Panc1 (cell line): Measurements from ENCODE around the gene TMEM203. TPM values are rescaled to one million over a fixed set of nuclear protein-coding genes. Genes with fewer than 3 reads are reported as not detected.

Experiments used
- ATAC-seq: fragments of 200-7000 bp; cut with Tn5 transposase; 2 replicates; pipeline ENCODE4 v1.9.1; 2020; ENCODE audit warnings: mild to moderate bottlenecking, moderate library complexity
- BruUV-seq: library from RNA; stranded (reverse); fragments of 400-500 nt; replicated peaks from 2 replicates; lab custom pipeline; 2021; lab: Mats Ljungman, UMichigan
- CTCF ChIA-PET: fragments of 300-600 bp; sonication (Branson Sonifier 250); formaldehyde crosslinking; loops from one replicate; lab custom pipeline; 2022; ENCODE audit warnings: antibody characterized with exemption; lab: Charles Lee
- POLR2A ChIA-PET: fragments of 300-600 bp; sonication (Branson Sonifier 250); formaldehyde crosslinking; loops from one replicate; lab custom pipeline; 2022; ENCODE audit warnings: antibody characterized with exemption; lab: Charles Lee
- DNase-seq: peaks from one replicate; pipeline ENCODE4 v3.0.0-alpha.2; 2010; ENCODE audit warnings: low read depth, low spot score
- H3K27ac ChIP-seq: 2 replicates; pipeline ENCODE4 v1.5.1; 2011; ENCODE audit warnings: mild to moderate bottlenecking, low read length, inconsistent platforms
- H3K27me3 ChIP-seq: fragments of 200-500 bp; sonication (Bioruptor generic); 2 replicates; pipeline ENCODE4 v1.6.0; 2014; ENCODE audit warnings: low read length, inconsistent platforms; ENCODE audit not compliant: control insufficient read depth, insufficient read depth
- H3K36me3 ChIP-seq: fragments of 200-500 bp; sonication (Bioruptor generic); 2 replicates; pipeline ENCODE4 v1.5.1; 2014; ENCODE audit warnings: inconsistent platforms, mild to moderate bottlenecking, low read length, moderate library complexity; ENCODE audit not compliant: control insufficient read depth, insufficient read depth
- H3K4me1 ChIP-seq: 2 replicates; pipeline ENCODE4 v1.5.1; 2011; ENCODE audit warnings: inconsistent platforms, mild to moderate bottlenecking, low read length, moderate library complexity; ENCODE audit not compliant: control insufficient read depth, insufficient read depth
- H3K4me3 ChIP-seq, 2 experiments: 2 replicates each; pipeline ENCODE4 v1.5.1; 2011 to 2012; ENCODE audit warnings: low read depth in 2 of 2, low read length in 2 of 2, mild to moderate bottlenecking in 2 of 2, inconsistent platforms in 1 of 2, moderate library complexity in 1 of 2
- H3K9me3 ChIP-seq: fragments of 200-500 bp; sonication (Bioruptor generic); 2 replicates; pipeline ENCODE4 v1.5.1; 2014; ENCODE audit warnings: low read depth, mild to moderate bottlenecking, inconsistent platforms, low read length, moderate library complexity; ENCODE audit not compliant: control insufficient read depth, insufficient read depth
- CTCF ChIP-seq: fragments of 450-650 bp; IDR thresholded peaks from 2 replicates; pipeline ENCODE4 v1.5.1; 2017; ENCODE audit warnings: mild to moderate bottlenecking
- POLR2AphosphoS5 ChIP-seq: IDR thresholded peaks from 2 replicates; pipeline ENCODE4 v1.6.1; 2012; ENCODE audit warnings: mild to moderate bottlenecking, low read depth, low read length, moderate library complexity
- SIN3A ChIP-seq: IDR thresholded peaks from 2 replicates; pipeline ENCODE4 v1.6.1; 2012; ENCODE audit warnings: low read depth, mild to moderate bottlenecking, low read length, moderate library complexity, borderline replicate concordance; ENCODE audit not compliant: insufficient read depth
- TCF7L2 ChIP-seq: IDR thresholded peaks from 2 replicates; pipeline ENCODE4 v1.6.1; 2011; ENCODE audit warnings: mild to moderate bottlenecking, low read depth, low read length, inconsistent platforms
- in situ Hi-C: cut with HindIII; loops from 2 replicates; pipeline ENCODE4 v1.10.0; 2016; ENCODE audit warnings: low sequenced_read_pairs, low pct_unique_long_range_greater_than_20kb
- intact Hi-C: fragments of 100-400 bp; cut with micrococcal nuclease; formaldehyde crosslinking; loops from one replicate; pipeline ENCODE4 v1.10.0; 2022; ENCODE audit not compliant: unreplicated experiment
- total RNA-seq: library from RNA; stranded (reverse); gene quantifications from one replicate; pipeline ENCODE4 v1.2.1, GENCODE V29; 2021; ENCODE audit not compliant: unreplicated experiment
- TF ChIP-seq, protein P1 (sequence below), 2 experiments: IDR thresholded peaks; 2 replicates each; pipeline ENCODE4 v1.6.1; 2011 to 2012; ENCODE audit warnings: low read depth in 2 of 2, control low read depth in 1 of 2, low read length in 1 of 2, mild to moderate bottlenecking in 1 of 2, moderate library complexity in 1 of 2; ENCODE audit not compliant: insufficient read depth in 1 of 2

Gene TMEM203
- total RNA-seq, 1 experiment from 2014 or later, result 25.4 TPM

DNA sequence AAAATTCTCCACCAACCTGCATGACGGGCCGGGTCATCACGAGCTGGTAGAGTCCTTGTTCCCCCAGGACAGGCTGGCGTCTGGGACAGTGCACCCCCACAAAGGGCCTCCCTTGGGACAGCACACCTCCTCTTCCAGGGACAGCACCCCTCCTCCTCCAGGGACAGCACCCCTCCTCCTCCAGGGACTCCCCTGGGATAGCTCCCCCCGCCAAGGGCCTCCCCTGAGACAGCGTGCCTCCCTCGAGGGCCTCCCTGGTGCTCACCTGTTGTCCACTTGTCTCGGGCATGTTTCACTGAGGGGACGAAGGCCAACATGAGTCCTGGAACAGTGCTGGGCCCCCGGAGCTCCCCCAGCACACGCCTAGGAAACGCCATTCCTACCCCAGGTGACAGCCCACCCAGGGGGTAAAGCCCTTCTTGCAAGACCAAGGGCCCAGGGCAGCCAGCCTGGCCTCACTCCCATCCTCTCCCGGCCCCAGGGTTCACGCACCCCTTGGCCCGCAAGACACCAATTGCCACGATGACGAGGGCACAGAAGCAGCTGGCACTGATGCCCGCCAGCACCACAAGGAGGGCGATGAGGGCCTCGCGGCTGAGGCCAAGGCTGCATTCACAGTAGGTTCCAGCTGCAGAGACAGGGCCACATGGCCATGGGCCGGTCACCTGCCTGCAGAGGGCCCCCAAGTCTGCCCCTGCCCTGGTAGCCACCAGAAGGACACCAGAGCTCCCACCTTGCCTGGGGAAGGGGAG, 34.1 kb downstream of the TMEM203 start:
- intact Hi-C loops (no loop called here), in situ Hi-C loops (no loop called here)
- no peak overlapping the region for H3K4me3 ChIP-seq
- ChIA-PET CTCF (no interaction called here), POLR2A (no interaction called here)
- no peaks in the 10 kb centered on the region for H3K9me3 ChIP-seq
- DNase-seq (no peak), ATAC-seq (no peak)
- no peak overlapping the region for H3K27ac ChIP-seq
- no peaks in the 10 kb centered on the region for H3K27me3 ChIP-seq
- no TSS peak for BruUV-seq
- no peaks in the 10 kb centered on the region for H3K36me3 ChIP-seq
- H3K4me1 ChIP-seq, result peaks cover 6% of the 10 kb centered on the region
- no peak for TF ChIP-seq POLR2AphosphoS5
- TF ChIP-seq, protein P1, sequence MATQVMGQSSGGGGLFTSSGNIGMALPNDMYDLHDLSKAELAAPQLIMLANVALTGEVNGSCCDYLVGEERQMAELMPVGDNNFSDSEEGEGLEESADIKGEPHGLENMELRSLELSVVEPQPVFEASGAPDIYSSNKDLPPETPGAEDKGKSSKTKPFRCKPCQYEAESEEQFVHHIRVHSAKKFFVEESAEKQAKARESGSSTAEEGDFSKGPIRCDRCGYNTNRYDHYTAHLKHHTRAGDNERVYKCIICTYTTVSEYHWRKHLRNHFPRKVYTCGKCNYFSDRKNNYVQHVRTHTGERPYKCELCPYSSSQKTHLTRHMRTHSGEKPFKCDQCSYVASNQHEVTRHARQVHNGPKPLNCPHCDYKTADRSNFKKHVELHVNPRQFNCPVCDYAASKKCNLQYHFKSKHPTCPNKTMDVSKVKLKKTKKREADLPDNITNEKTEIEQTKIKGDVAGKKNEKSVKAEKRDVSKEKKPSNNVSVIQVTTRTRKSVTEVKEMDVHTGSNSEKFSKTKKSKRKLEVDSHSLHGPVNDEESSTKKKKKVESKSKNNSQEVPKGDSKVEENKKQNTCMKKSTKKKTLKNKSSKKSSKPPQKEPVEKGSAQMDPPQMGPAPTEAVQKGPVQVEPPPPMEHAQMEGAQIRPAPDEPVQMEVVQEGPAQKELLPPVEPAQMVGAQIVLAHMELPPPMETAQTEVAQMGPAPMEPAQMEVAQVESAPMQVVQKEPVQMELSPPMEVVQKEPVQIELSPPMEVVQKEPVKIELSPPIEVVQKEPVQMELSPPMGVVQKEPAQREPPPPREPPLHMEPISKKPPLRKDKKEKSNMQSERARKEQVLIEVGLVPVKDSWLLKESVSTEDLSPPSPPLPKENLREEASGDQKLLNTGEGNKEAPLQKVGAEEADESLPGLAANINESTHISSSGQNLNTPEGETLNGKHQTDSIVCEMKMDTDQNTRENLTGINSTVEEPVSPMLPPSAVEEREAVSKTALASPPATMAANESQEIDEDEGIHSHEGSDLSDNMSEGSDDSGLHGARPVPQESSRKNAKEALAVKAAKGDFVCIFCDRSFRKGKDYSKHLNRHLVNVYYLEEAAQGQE (IDR thresholded peaks at IDR 0.05; ENCODE audit: insufficient read depth in 1 of 2, low read depth in 2 of 2, low read length in 1 of 2), result no peak
- TF ChIP-seq TCF7L2, result no peak
- TF ChIP-seq SIN3A, result no peak
- TF ChIP-seq CTCF, result no peak

GRCh38 chr9:137170486-137171148, 34.8 kb downstream of the TMEM203 start:
- Histone ChIP-seq H3K9me3 (no peaks in the 10 kb centered on the region), H3K27ac (no peak overlapping the region), H3K27me3 (no peaks in the 10 kb centered on the region), H3K4me3 (no peak overlapping the region), H3K36me3 (no peaks in the 10 kb centered on the region), H3K4me1 (peaks cover 6% of the 10 kb centered on the region)
- intact Hi-C loops, result no loop called here
- no peak for DNase-seq
- ChIA-PET POLR2A (no interaction called here), CTCF (no interaction called here)
- no peak for ATAC-seq
- no TSS peak for BruUV-seq
- TF ChIP-seq, protein P1 (IDR thresholded peaks at IDR 0.05; ENCODE audit: insufficient read depth in 1 of 2, low read depth in 2 of 2, low read length in 1 of 2), result no peak
- TF ChIP-seq CTCF (no peak), TCF7L2 (no peak), POLR2AphosphoS5 (no peak), SIN3A (no peak)
- in situ Hi-C loops, result no loop called here
